Heart right ventricle (tissue), 16 donors: ENCODE data around the gene FAM83G. TPM values are rescaled to one million over a fixed set of nuclear protein-coding genes. Genes with fewer than 3 reads are reported as not detected.
A peak's percentile ranks its signal among the peaks of the same experiment; 100 is the strongest.

Experiments
- ATAC-seq, 8 donors: fragments of 200-7000 bp; cut with Tn5 transposase; one replicate each; pipeline ENCODE4 v1.9.1; 2020; ENCODE audit warnings: mild to moderate bottlenecking in 8 of 8, moderate library complexity in 8 of 8, moderate number of reproducible peaks in 1 of 8
- DNase-seq, 2 donors: peaks; one replicate each; pipeline ENCODE4 v3.0.0-alpha.2; 2020
- H3K27ac ChIP-seq, 10 donors: fragments of 200-600 bp; sonication (generic) in 2 of 10; one replicate each; pipeline versions ENCODE4 v1.5.0 to v1.8.0; 2020 to 2022; ENCODE audit warnings: mild to moderate bottlenecking in 3 of 10
- H3K27me3 ChIP-seq, 7 donors: fragments of 200-600 bp; one replicate each; pipeline ENCODE4 v1.8.0; 2021 to 2022; ENCODE audit warnings: mild to moderate bottlenecking in 2 of 7
- H3K36me3 ChIP-seq, 9 donors: fragments of 200-600 bp; sonication (generic) in 1 of 9; one replicate each; pipeline versions ENCODE4 v1.5.0 to v1.8.0; 2020 to 2022; ENCODE audit warnings: mild to moderate bottlenecking in 2 of 9
- H3K4me1 ChIP-seq, 9 donors: fragments of 200-600 bp; sonication (generic) in 1 of 9; one replicate each; pipeline versions ENCODE4 v1.5.0 to v1.8.0; 2020 to 2022; ENCODE audit warnings: mild to moderate bottlenecking in 4 of 9
- H3K4me3 ChIP-seq, 10 donors: fragments of 200-600 bp; sonication (generic) in 2 of 10; one replicate each; pipeline versions ENCODE4 v1.5.0 to v1.8.0; 2020 to 2022; ENCODE audit warnings: mild to moderate bottlenecking in 7 of 10, moderate library complexity in 2 of 10
- H3K9me3 ChIP-seq, 11 donors: fragments of 200-600 bp in 10 of 11; sonication (generic) in 2 of 11; one replicate each; pipeline versions ENCODE4 v1.5.0 to v1.8.0; 2013 to 2022; ENCODE audit warnings: mild to moderate bottlenecking in 2 of 11, control low read depth in 1 of 11, moderate library complexity in 1 of 11
- CTCF ChIP-seq, 9 donors: fragments of 200-600 bp; sonication (generic) in 2 of 9; IDR thresholded peaks; one replicate each; pipeline versions ENCODE4 v1.5.0 to v1.8.0; 2021 to 2022; ENCODE audit warnings: antibody characterized with exemption in 9 of 9, mild to moderate bottlenecking in 5 of 9, moderate library complexity in 1 of 9
- WGBS, 2 donors: extraction: QIAGEN DNeasy Blood & Tissue Kit; methylation state at CpG; one replicate each; pipeline ENCODE4 v1.1.7; 2013; ENCODE audit warnings: inconsistent platforms in 1 of 2; 5-methylcytosine and 5-hydroxymethylcytosine counted together
- intact Hi-C, 10 donors: fragments of 100-400 bp; cut with DNase I; formaldehyde crosslinking; loops; one replicate each; pipeline versions ENCODE4 v1.11.1 to v1.14.2; 2022
- polyA plus RNA-seq, 2 donors: library from polyadenylated mRNA; stranded (reverse); fragments of 200-250 nt; gene quantifications; one replicate each; pipeline ENCODE4 v1.2.3, GENCODE V29; 2013
- total RNA-seq, 10 donors: library from RNA; stranded (reverse); fragmentation: NEBNext Ultra II Directional in 3 of 10; extraction: Animal tissue kit (Norgen Biotek cat#: 25700) in 3 of 10; gene quantifications; one replicate each; pipeline versions ENCODE4 v1.2.1 to v1.2.4, GENCODE V29; 2021 to 2023
- donor health status: Arrhythmogenic right ventricular cardiomyopathy.
- donor health status: ischemic (EF 13 %, LVEDD 7.1; RV severe dilation, severe dysfunction).
- donor health status: healthy with polysubstance abuse.
- donor health status: DM: no; HTN: yes; CAD: no.
- donor health status: DM: no; HTN: no; CAD: no.
- donor health status: ischemic (EF 25% LVEDD 6.9; RV normal size, moderate dysfunction).
- donor health status: ischemic (EF 25% LVEDD 5.7; RV mildly dilated, moderate dysfunction).
- donor health status: healthy.
- donor health status: DM: yes; HTN: yes; CAD: no.
- donor health status: Ischemic cardiomyopathy.
- donor health status: ischemic (EF 35%, LVEDD 5.7; RV mildly dilated, moderate dysfunction).
- donor health status: nonischemic (EF 11% LVEDD 7.7; RV severe dilation, severe dysfunction).
- donor health status: DM: yes; HTN: yes; CAD: no.
- donor health status: PGD.
- donor health status: ischemic (EF 29% LVEDD 5.4; RV normal size, mild dysfunction).
- donor health status: nonischemic (EF 23%, LVEDD 6.1; RV moderate dilation, normal function).

FAM83G gene
- total and polyA plus RNA-seq, 12 donors: 0.96 to 5.5 (median 1.7) TPM

GRCh38 chr17:18921912-18922451 is 82.6 kb downstream of the FAM83G start:
- H3K27me3 ChIP-seq: no peaks in the 10 kb centered on the region

GRCh38 chr17:18921485-18921884 is 83.1 kb downstream of the FAM83G start:
- intact Hi-C loops: loop anchor here in 2 of 10 donors (2.0 to 10.0 kb wide), 2 partner anchors 63 kb away; partner anchors contain the start of gene PRPSAP2 (in 1 of the 2)
- Histone ChIP-seq H3K4me1 (peaks cover 0 to 30% (median 18%) of the 10 kb centered on the region in 9 donors), H3K36me3 (peaks cover 0 to 44% (median 5%) of the 10 kb centered on the region in 9 donors), H3K9me3 (no peaks in the 10 kb centered on the region), H3K27me3 (no peaks in the 10 kb centered on the region), H3K27ac (peak overlapping the region in 1 of 10 donors; percentile 23), H3K4me3 (no peak overlapping the region)
- no peak for ATAC-seq
- TF ChIP-seq CTCF (IDR thresholded peaks at IDR 0.05): no peak
- DNase-seq: no peak
- WGBS, 2 donors: 63 to 67% methylated on average over 2 of the region's 2 CpGs

More at GRCh38 chr17:18921912-18922451, 82.6 kb downstream of the FAM83G start:
- DNase-seq: no peak
- H3K4me1 ChIP-seq: peaks cover 0 to 30% (median 18%) of the 10 kb centered on the region in 9 donors
- no peaks in the 10 kb centered on the region for H3K9me3 ChIP-seq
- TF ChIP-seq CTCF (IDR thresholded peaks at IDR 0.05): no peak
- intact Hi-C loops: loop anchor here in 2 of 10 donors (2.0 to 10.0 kb wide), 2 partner anchors 63 kb away; partner anchors contain the start of gene PRPSAP2 (in 1 of the 2)
- H3K27ac ChIP-seq: no peak overlapping the region
- no peak overlapping the region for H3K4me3 ChIP-seq
- peaks cover 0 to 41% (median 0%) of the 10 kb centered on the region in 9 donors for H3K36me3 ChIP-seq
- no peak for ATAC-seq
- WGBS, 2 donors: 70% methylated on average over 4 of the region's 4 CpGs

GRCh38 chr17:18920911-18921441 is 83.6 kb downstream of the FAM83G start:
- TF ChIP-seq CTCF (IDR thresholded peaks at IDR 0.05): no peak
- 29 to 45% methylated on average over 6 of the region's 6 CpGs for WGBS, 2 donors
- peaks cover 0 to 49% (median 8%) of the 10 kb centered on the region in 9 donors for H3K36me3 ChIP-seq
- no peak overlapping the region for H3K4me3 ChIP-seq
- no peak for ATAC-seq
- DNase-seq: no peak
- H3K27ac ChIP-seq: peak overlapping the region in 1 of 10 donors; percentile 23
- intact Hi-C loops: loop anchor here in 2 of 10 donors (2.0 to 10.0 kb wide), 2 partner anchors 62 to 64 kb away; partner anchors contain the start of gene PRPSAP2 (in 1 of the 2)
- H3K27me3 ChIP-seq: no peaks in the 10 kb centered on the region
- peaks cover 0 to 30% (median 18%) of the 10 kb centered on the region in 9 donors for H3K4me1 ChIP-seq
- no peaks in the 10 kb centered on the region for H3K9me3 ChIP-seq

GRCh38 chr17:18919963-18920362 is 84.6 kb downstream of the FAM83G start:
- ATAC-seq (no peak), DNase-seq (no peak)
- intact Hi-C loops: loop anchor here in 2 of 10 donors (2.0 to 10.0 kb wide), 2 partner anchors 61 to 65 kb away; partner anchors contain the start of gene PRPSAP2 (in 1 of the 2)
- WGBS, 2 donors: 76 to 79% methylated on average over 6 of the region's 6 CpGs
- Histone ChIP-seq H3K36me3 (peaks cover 0 to 50% (median 12%) of the 10 kb centered on the region in 9 donors), H3K27me3 (no peaks in the 10 kb centered on the region), H3K4me3 (no peak overlapping the region), H3K4me1 (peaks cover 0 to 30% (median 18%) of the 10 kb centered on the region in 9 donors), H3K27ac (no peak overlapping the region), H3K9me3 (no peaks in the 10 kb centered on the region)
- TF ChIP-seq CTCF (IDR thresholded peaks at IDR 0.05): no peak

Other genes with a start within 250 kb of the FAM83G start
- 10 to 100 TPM; 15.5 to 29.8 (median 21.7) TPM for gene TVP23B, start 223.6 kb downstream of the FAM83G start, total RNA-seq
- 10 to 100 TPM; 18.4 to 26.2 TPM for gene TVP23B, start 223.6 kb downstream of the FAM83G start, polyA plus RNA-seq
- gene PRPSAP2, start 146.6 kb downstream of the FAM83G start, total RNA-seq: 10 to 100 TPM; 12.8 to 23.2 (median 16.2) TPM
- 10 to 100 TPM; 17.9 to 22.3 TPM for gene PRPSAP2, start 146.6 kb downstream of the FAM83G start, polyA plus RNA-seq
- under 1 TPM in 4 of 10 donors, not detected in 6; 0.09 to 0.19 (median 0.12) TPM for gene SLC5A10, start 52.6 kb downstream of the FAM83G start, total RNA-seq
- under 1 TPM; 0.06 to 0.07 TPM for gene SLC5A10, start 52.6 kb downstream of the FAM83G start, polyA plus RNA-seq
- gene GRAP, start 42.2 kb upstream of the FAM83G start, total RNA-seq: 1 to 10 TPM in 9 of 10 donors, under 1 TPM in 1; 0.99 to 3.6 (median 2.2) TPM
- 1 to 10 TPM; 2.6 to 3.7 TPM for gene GRAP, start 42.2 kb upstream of the FAM83G start, polyA plus RNA-seq
- 1 to 10 TPM in 7 of 10 donors, under 1 TPM in 3; 0.53 to 2.9 (median 1.6) TPM for gene GRAPL, start 122.8 kb upstream of the FAM83G start, total RNA-seq
- gene GRAPL, start 122.8 kb upstream of the FAM83G start, polyA plus RNA-seq: 1 to 10 TPM in 1 of 2 donors, under 1 TPM in 1; 0.94 to 3.1 TPM
- 10 to 100 TPM; 42.7 to 83.1 (median 58.8) TPM for gene EPN2, start 232.6 kb upstream of the FAM83G start, total RNA-seq
- gene EPN2, start 232.6 kb upstream of the FAM83G start, polyA plus RNA-seq: 10 to 100 TPM; 20.0 to 27.9 TPM